ENCODE results near the gene CREB5.

The CREB5 gene

GRCh38 chr7:28623105-28623730 is 210.9 kb downstream of the CREB5 start:
- TF ChIP-seq POLR2AphosphoS5 (IDR thresholded peaks at IDR 0.05; ENCODE audit: low read depth, low read length) = no peak
- TF ChIP-seq FOXP2 (optimal IDR thresholded peaks at IDR 0.05; ENCODE audit: borderline replicate concordance, extremely low read depth, extremely low read length, insufficient read depth) = no peak
- no peak for TF ChIP-seq SIN3A (IDR thresholded peaks at IDR 0.05; ENCODE audit: borderline replicate concordance, insufficient read depth, low read length)

GRCh38 chr7:28623863-28624262 is 211.5 kb downstream of the CREB5 start:
- TF ChIP-seq FOXP2 (optimal IDR thresholded peaks at IDR 0.05; ENCODE audit: borderline replicate concordance, extremely low read depth, extremely low read length, insufficient read depth) (no peak), POLR2AphosphoS5 (IDR thresholded peaks at IDR 0.05; ENCODE audit: low read depth, low read length) (no peak), TAF1 (IDR thresholded peaks at IDR 0.05; ENCODE audit: borderline replicate concordance, insufficient read depth, low read length) (no peak), REST (IDR thresholded peaks at IDR 0.05; ENCODE audit: insufficient read depth in 1 of 2, low read depth in 2 of 2, low read length in 2 of 2) (no peak), SIN3A (IDR thresholded peaks at IDR 0.05; ENCODE audit: borderline replicate concordance, insufficient read depth, low read length) (no peak)

- TF ChIP-seq FOXP2 (optimal IDR thresholded peaks at IDR 0.05; ENCODE audit: borderline replicate concordance, extremely low read depth, extremely low read length, insufficient read depth) (no peak), SIN3A (IDR thresholded peaks at IDR 0.05; ENCODE audit: borderline replicate concordance, insufficient read depth, low read length) (no peak), REST (IDR thresholded peaks at IDR 0.05; ENCODE audit: insufficient read depth in 1 of 2, low read depth in 2 of 2, low read length in 2 of 2) (no peak), POLR2AphosphoS5 (IDR thresholded peaks at IDR 0.05; ENCODE audit: low read depth, low read length) (no peak), TAF1 (IDR thresholded peaks at IDR 0.05; ENCODE audit: borderline replicate concordance, insufficient read depth, low read length) (no peak)
Observed at GRCh38 chr7:28625432-28625831, 213.1 kb downstream of the CREB5 start.

- no peak for TF ChIP-seq SIN3A (IDR thresholded peaks at IDR 0.05; ENCODE audit: borderline replicate concordance, insufficient read depth, low read length)
- no peak for TF ChIP-seq FOXP2 (optimal IDR thresholded peaks at IDR 0.05; ENCODE audit: borderline replicate concordance, extremely low read depth, extremely low read length, insufficient read depth)
- no peak for TF ChIP-seq POLR2AphosphoS5 (IDR thresholded peaks at IDR 0.05; ENCODE audit: low read depth, low read length)
- TF ChIP-seq TAF1 (IDR thresholded peaks at IDR 0.05; ENCODE audit: borderline replicate concordance, insufficient read depth, low read length) = no peak
- no peak for TF ChIP-seq REST (IDR thresholded peaks at IDR 0.05; ENCODE audit: insufficient read depth in 1 of 2, low read depth in 2 of 2, low read length in 2 of 2)
Observed at GRCh38 chr7:28626221-28626620, 213.9 kb downstream of the CREB5 start.

- TF ChIP-seq TAF1 (IDR thresholded peaks at IDR 0.05; ENCODE audit: borderline replicate concordance, insufficient read depth, low read length) = no peak
- no peak for TF ChIP-seq SIN3A (IDR thresholded peaks at IDR 0.05; ENCODE audit: borderline replicate concordance, insufficient read depth, low read length)
Observed at GRCh38 chr7:28626624-28627262, 214.4 kb downstream of the CREB5 start.

- no peak for TF ChIP-seq REST (IDR thresholded peaks at IDR 0.05; ENCODE audit: insufficient read depth in 1 of 2, low read depth in 2 of 2, low read length in 2 of 2)
- no peak for TF ChIP-seq SIN3A (IDR thresholded peaks at IDR 0.05; ENCODE audit: borderline replicate concordance, insufficient read depth, low read length)
- TF ChIP-seq FOXP2 (optimal IDR thresholded peaks at IDR 0.05; ENCODE audit: borderline replicate concordance, extremely low read depth, extremely low read length, insufficient read depth) = no peak
- no peak for TF ChIP-seq TAF1 (IDR thresholded peaks at IDR 0.05; ENCODE audit: borderline replicate concordance, insufficient read depth, low read length)
- TF ChIP-seq POLR2AphosphoS5 (IDR thresholded peaks at IDR 0.05; ENCODE audit: low read depth, low read length) = no peak
Observed at GRCh38 chr7:28627263-28627653, 214.9 kb downstream of the CREB5 start.
